HEK293 (cell line): ENCODE measurements around the gene CCN2.

Experiments
- CTCF ChIP-seq: fragments of 450-650 bp; formaldehyde crosslinking; IDR thresholded peaks from 2 replicates; pipeline ENCODE4 v1.5.1; 2016; ENCODE audit warnings: missing biosample characterization, missing genetic modification characterization
- MZF1 ChIP-seq: fragments of 450-650 bp; formaldehyde crosslinking; IDR thresholded peaks from 2 replicates; pipeline ENCODE4 v1.5.1; 2017; ENCODE audit warnings: missing biosample characterization, missing genetic modification characterization, borderline replicate concordance
- SCRT1 ChIP-seq: fragments of 450-650 bp; formaldehyde crosslinking; IDR thresholded peaks from 2 replicates; pipeline ENCODE4 v1.5.1; 2016; ENCODE audit warnings: missing biosample characterization, missing genetic modification characterization, borderline replicate concordance
- TCF7L2 ChIP-seq: IDR thresholded peaks from 2 replicates; pipeline ENCODE4 v1.6.1; 2011; ENCODE audit warnings: low read depth, mild to moderate bottlenecking, inconsistent platforms, low read length, moderate library complexity, borderline replicate concordance
- ZNF274 ChIP-seq, 2 experiments: fragments of 200-500 bp in 1 of 2; fragments of 450-650 bp in 1 of 2; sonication (Bioruptor generic) in 1 of 2; formaldehyde crosslinking in 1 of 2; IDR thresholded peaks; 2 replicates each; pipeline versions ENCODE4 v1.5.1 to v1.6.1; 2014 to 2016; ENCODE audit warnings: borderline replicate concordance in 1 of 2, inconsistent platforms in 1 of 2, low read length in 1 of 2, missing biosample characterization in 1 of 2, missing genetic modification characterization in 1 of 2

- no peak for TF ChIP-seq ZNF274 (IDR thresholded peaks at IDR 0.05; ENCODE audit: low read length)
- no peak for TF ChIP-seq ZNF274 (tag by site-specific recombination; IDR thresholded peaks at IDR 0.05; ENCODE audit: borderline replicate concordance)
- no peak for TF ChIP-seq TCF7L2
- TF ChIP-seq MZF1: no peak
- no peak for TF ChIP-seq SCRT1 (tag by site-specific recombination)
- no peak for TF ChIP-seq CTCF (tag by site-specific recombination)
Observed at GRCh38 chr6:131989036-131989435, 37.9 kb upstream of the CCN2 start.
